ENCODE data around the gene KIF6. TPM values are rescaled to one million over a fixed set of nuclear protein-coding genes. Genes with fewer than 3 reads are reported as not detected.
"Not testable (repeated sequence)": the region's sequence is repeated elsewhere in the genome, so short reads cannot be mapped to it uniquely, and the experiment has no call there.

KIF6 gene
- total RNA-seq, 1 experiment from 2014 or later = 2.7 TPM

DNA sequence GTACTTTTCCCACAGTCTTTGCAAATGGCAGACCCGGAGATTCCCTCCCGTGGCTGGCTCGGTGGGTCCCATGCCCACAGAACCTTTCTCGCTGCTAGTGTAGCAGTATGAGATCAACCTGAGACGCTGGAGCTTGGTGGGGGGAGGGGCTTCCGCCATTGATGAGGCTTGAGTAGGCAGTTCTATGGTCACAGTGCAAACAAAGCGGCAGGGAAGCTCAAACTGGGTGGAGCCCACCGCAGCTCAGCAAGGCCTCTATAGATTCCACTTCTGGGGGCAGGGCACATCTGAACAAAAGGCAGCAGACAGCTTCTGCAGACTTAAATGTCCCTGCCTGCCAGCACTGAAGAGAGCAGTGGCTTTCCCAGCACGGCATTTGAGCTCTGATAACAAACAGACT, 216.7 kb downstream of the KIF6 start:
- intact Hi-C loops (cut with micrococcal nuclease; ENCODE audit: unreplicated experiment) = no loop called here
- TF ChIP-seq, protein P1, sequence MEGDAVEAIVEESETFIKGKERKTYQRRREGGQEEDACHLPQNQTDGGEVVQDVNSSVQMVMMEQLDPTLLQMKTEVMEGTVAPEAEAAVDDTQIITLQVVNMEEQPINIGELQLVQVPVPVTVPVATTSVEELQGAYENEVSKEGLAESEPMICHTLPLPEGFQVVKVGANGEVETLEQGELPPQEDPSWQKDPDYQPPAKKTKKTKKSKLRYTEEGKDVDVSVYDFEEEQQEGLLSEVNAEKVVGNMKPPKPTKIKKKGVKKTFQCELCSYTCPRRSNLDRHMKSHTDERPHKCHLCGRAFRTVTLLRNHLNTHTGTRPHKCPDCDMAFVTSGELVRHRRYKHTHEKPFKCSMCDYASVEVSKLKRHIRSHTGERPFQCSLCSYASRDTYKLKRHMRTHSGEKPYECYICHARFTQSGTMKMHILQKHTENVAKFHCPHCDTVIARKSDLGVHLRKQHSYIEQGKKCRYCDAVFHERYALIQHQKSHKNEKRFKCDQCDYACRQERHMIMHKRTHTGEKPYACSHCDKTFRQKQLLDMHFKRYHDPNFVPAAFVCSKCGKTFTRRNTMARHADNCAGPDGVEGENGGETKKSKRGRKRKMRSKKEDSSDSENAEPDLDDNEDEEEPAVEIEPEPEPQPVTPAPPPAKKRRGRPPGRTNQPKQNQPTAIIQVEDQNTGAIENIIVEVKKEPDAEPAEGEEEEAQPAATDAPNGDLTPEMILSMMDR (conservative IDR thresholded peaks at IDR 0.05; ENCODE audit: low read depth, low read length) = no peak
- no peak for TF ChIP-seq EZH2 (IDR thresholded peaks at IDR 0.05; ENCODE audit: borderline replicate concordance, low read depth, low read length, poor library complexity, severe bottlenecking)

DNA sequence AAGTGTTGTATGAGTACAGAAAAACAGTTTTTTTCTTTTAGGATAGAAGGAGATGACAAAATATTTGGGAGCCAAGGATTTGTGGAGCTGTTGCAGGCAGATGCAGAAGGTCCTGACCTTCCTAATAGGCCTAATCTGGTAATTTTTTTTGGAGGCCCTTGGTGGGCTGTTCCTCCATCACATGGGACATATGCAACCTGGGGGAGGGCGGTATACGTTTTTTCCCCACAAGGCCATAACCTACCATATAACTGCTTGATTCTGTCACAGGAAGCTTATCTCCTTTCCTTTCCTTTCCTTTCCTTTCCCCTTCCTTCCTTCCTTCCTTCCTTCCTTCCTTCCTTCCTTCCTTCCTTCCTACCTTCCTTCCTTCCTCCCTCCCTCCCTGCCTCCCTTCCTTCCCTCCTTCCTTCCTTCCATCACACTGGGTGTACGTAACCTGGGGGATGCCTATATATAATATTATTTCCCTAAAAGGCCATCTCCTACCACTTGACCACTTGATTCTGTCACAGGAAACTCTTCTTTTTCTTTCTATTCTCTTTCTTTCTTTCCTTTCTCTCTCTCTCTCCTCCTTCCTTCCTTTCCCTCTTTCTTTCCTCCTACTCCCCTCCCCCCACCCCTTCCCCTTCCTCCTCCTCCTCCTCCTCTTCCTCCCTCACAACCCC, 217.7 kb downstream of the KIF6 start:
- no TSS peak for BruUV-seq (replicated peaks)

More for the DNA sequence above, 216.7 kb downstream of the KIF6 start:
- Histone ChIP-seq H3K27me3 (replicated peaks; ENCODE audit: insufficient read depth, low read depth, low read length, poor library complexity) (no peaks in the 10 kb centered on the region), H3K4me1 (ENCODE audit: insufficient read depth, low read length, poor library complexity, severe bottlenecking) (no peaks in the 10 kb centered on the region), H3K27ac (ENCODE audit: low read depth, low read length, poor library complexity, severe bottlenecking) (peak overlapping the region; percentile 49), H3K4me3 (ENCODE audit: low read depth, low read length, poor library complexity, severe bottlenecking) (no peak overlapping the region), H3K9me3 (ENCODE audit: low read depth, low read length, poor library complexity, severe bottlenecking) (no peaks in the 10 kb centered on the region), H3K36me3 (ENCODE audit: insufficient read depth, low read length, poor library complexity, severe bottlenecking) (no peaks in the 10 kb centered on the region)
- DNase-seq (ENCODE audit: low spot score) = no peak
- BruUV-seq (replicated peaks) = no TSS peak
- ChIA-PET CTCF (no interaction called here), POLR2A (ENCODE audit: low non-redundant PET) (no interaction called here)

DNA sequence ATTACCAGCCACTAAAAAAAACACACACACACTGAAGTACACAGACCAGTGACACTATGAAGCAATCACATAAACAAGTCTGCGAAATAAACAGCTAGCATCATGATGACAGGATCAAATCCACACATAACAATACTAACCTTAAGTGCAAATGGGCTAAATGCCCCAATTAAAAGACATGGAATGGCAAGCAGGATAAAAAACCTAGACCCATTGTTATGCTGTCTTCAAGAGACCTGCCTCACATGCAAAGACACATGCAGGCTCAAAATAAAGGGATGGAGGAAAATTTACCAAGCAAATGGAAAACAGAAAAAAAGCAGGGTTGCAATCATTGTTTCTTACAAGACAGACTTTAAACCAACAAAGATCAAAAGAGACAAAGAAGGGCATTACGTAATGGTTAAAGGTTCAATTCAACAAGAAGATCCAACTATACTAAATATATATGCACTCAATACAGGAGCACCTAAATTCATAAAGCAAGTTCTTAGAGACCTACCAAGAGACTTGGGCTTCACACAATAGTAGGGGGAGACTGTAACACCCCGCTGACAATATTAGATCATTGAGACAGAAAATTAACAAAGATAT, 222.7 kb downstream of the KIF6 start:
- POLR2A ChIA-PET (ENCODE audit: low non-redundant PET); BruUV-seq (replicated peaks); CTCF ChIA-PET; DNase-seq (ENCODE audit: low spot score); intact Hi-C loops (cut with micrococcal nuclease; ENCODE audit: unreplicated experiment); H3K36me3 ChIP-seq (ENCODE audit: insufficient read depth, low read length, poor library complexity, severe bottlenecking); H3K4me1 ChIP-seq (ENCODE audit: insufficient read depth, low read length, poor library complexity, severe bottlenecking); H3K27ac ChIP-seq (ENCODE audit: low read depth, low read length, poor library complexity, severe bottlenecking); H3K27me3 ChIP-seq (replicated peaks; ENCODE audit: insufficient read depth, low read depth, low read length, poor library complexity); H3K4me3 ChIP-seq (ENCODE audit: low read depth, low read length, poor library complexity, severe bottlenecking): not testable (repeated sequence)
- H3K9me3 ChIP-seq (ENCODE audit: low read depth, low read length, poor library complexity, severe bottlenecking) = peaks cover 12% of the 10 kb centered on the region

More for the DNA sequence above, 217.7 kb downstream of the KIF6 start:
- Histone ChIP-seq H3K27me3 (replicated peaks; ENCODE audit: insufficient read depth, low read depth, low read length, poor library complexity) (no peaks in the 10 kb centered on the region), H3K4me3 (ENCODE audit: low read depth, low read length, poor library complexity, severe bottlenecking) (no peak overlapping the region), H3K9me3 (ENCODE audit: low read depth, low read length, poor library complexity, severe bottlenecking) (peaks cover 8% of the 10 kb centered on the region), H3K36me3 (ENCODE audit: insufficient read depth, low read length, poor library complexity, severe bottlenecking) (no peaks in the 10 kb centered on the region), H3K4me1 (ENCODE audit: insufficient read depth, low read length, poor library complexity, severe bottlenecking) (no peaks in the 10 kb centered on the region), H3K27ac (ENCODE audit: low read depth, low read length, poor library complexity, severe bottlenecking) (peak overlapping the region; percentile 49)
- ChIA-PET POLR2A (ENCODE audit: low non-redundant PET) (no interaction called here), CTCF (no interaction called here)
- TF ChIP-seq, protein P1 (conservative IDR thresholded peaks at IDR 0.05; ENCODE audit: low read depth, low read length) = no peak
- no peak for TF ChIP-seq EZH2 (IDR thresholded peaks at IDR 0.05; ENCODE audit: borderline replicate concordance, low read depth, low read length, poor library complexity, severe bottlenecking)
- intact Hi-C loops (cut with micrococcal nuclease; ENCODE audit: unreplicated experiment) = no loop called here
- peak; percentile 60 for DNase-seq (ENCODE audit: low spot score)

DNA sequence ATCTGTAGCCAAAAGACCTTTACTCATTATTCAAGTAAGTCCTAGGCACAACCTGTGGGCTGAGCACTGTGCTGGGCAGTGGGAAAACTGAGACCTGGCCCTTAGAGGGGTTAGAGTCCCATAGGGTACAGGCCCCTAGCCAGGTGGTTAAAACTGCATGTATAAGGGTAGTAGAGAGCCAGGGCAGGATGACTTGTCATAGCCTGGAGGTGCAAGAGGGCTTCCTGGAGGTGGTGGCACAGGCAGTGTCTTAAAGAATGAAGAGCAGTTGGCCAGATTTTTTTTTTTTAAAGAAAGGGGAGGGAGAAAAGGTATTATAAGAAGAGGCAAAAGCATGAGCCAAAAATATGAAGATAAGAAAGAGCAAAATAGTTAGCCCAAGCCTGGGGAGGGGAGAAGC, 226.2 kb downstream of the KIF6 start:
- H3K27ac ChIP-seq (ENCODE audit: low read depth, low read length, poor library complexity, severe bottlenecking) = no peak overlapping the region
- TF ChIP-seq, protein P1 (conservative IDR thresholded peaks at IDR 0.05; ENCODE audit: low read depth, low read length) = no peak
- TF ChIP-seq EZH2 (IDR thresholded peaks at IDR 0.05; ENCODE audit: borderline replicate concordance, low read depth, low read length, poor library complexity, severe bottlenecking) = no peak
- ChIA-PET CTCF (no interaction called here), POLR2A (ENCODE audit: low non-redundant PET) (no interaction called here)
- H3K4me3 ChIP-seq (ENCODE audit: low read depth, low read length, poor library complexity, severe bottlenecking) = no peak overlapping the region
- H3K36me3 ChIP-seq (ENCODE audit: insufficient read depth, low read length, poor library complexity, severe bottlenecking) = no peaks in the 10 kb centered on the region
- H3K9me3 ChIP-seq (ENCODE audit: low read depth, low read length, poor library complexity, severe bottlenecking) = peaks cover 12% of the 10 kb centered on the region
- DNase-seq (ENCODE audit: low spot score) = no peak
- H3K4me1 ChIP-seq (ENCODE audit: insufficient read depth, low read length, poor library complexity, severe bottlenecking) = peaks cover 8% of the 10 kb centered on the region
- intact Hi-C loops (cut with micrococcal nuclease; ENCODE audit: unreplicated experiment) = no loop called here
- BruUV-seq (replicated peaks) = no TSS peak
- H3K27me3 ChIP-seq (replicated peaks; ENCODE audit: insufficient read depth, low read depth, low read length, poor library complexity) = no peaks in the 10 kb centered on the region
